Erythroblast (primary cell): ENCODE results near the gene ADAMTS5.

ENCODE experiments used
- GATA1 ChIP-seq: IDR thresholded peaks from 2 replicates; pipeline ENCODE4 v1.6.1; 2011; ENCODE audit warnings: low read depth, mild to moderate bottlenecking, control low read depth, low read length, moderate library complexity
- POLR2A ChIP-seq: IDR thresholded peaks from 2 replicates; pipeline ENCODE4 v1.6.1; 2011; ENCODE audit warnings: mild to moderate bottlenecking, low read length

- TF ChIP-seq POLR2A (no peak), GATA1 (no peak)
Observed at GRCh38 chr21:26964170-26964778, 2.6 kb downstream of the ADAMTS5 start.
